ENCODE results near the gene GIGYF2.

Gene GIGYF2

GRCh38 chr2:232697059-232697806, at the start of gene GIGYF2:
TSS of gene GIGYF2 (plus strand) at chr2:232697331. CDS start at chr2:232735198, 37,867 bp downstream.
- Mint-ChIP-seq H3K4me3 (peak within 1 kb of the TSS; percentile 92), H3K27ac (peak within 1 kb of the TSS; percentile 90), H3K9me3 (no peaks in the 10 kb centered on the region), H3K4me1 (peaks cover 30% of the 10 kb centered on the region), H3K36me3 (peaks cover 42% of the 10 kb centered on the region)
- peak; percentile 93 for ATAC-seq
- peak; percentile 87 to 97 for DNase-seq (ENCODE audit: low spot score in 2 of 2)

DNA sequence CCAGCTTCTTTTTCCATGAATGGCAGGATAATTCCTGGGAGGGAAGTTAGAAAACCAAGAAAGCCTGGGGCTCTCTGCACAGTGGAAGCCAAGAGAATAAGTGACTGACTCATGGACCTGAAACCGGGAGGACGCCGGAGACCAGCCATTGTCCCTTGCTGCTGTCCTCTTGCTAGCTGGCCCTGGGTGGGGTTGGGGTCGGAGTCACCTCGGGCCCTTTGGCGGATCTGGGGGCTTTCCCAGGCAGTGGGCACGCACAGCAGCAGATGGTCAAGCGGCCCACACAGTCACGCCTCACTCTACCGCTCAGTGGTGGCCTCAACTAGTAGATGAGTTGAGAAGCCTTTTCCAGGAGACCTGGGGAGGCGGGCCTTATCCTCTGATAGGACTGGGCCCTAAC, 48.1 kb upstream of the GIGYF2 start:
- no peaks in the 10 kb centered on the region for H3K4me1 Mint-ChIP-seq
- no peak overlapping the region for H3K4me3 Mint-ChIP-seq
- no peak for DNase-seq (ENCODE audit: low spot score in 2 of 2)
- no peak for ATAC-seq
- no peak overlapping the region for H3K27ac Mint-ChIP-seq
- no peaks in the 10 kb centered on the region for H3K36me3 Mint-ChIP-seq
- no peaks in the 10 kb centered on the region for H3K9me3 Mint-ChIP-seq

DNA sequence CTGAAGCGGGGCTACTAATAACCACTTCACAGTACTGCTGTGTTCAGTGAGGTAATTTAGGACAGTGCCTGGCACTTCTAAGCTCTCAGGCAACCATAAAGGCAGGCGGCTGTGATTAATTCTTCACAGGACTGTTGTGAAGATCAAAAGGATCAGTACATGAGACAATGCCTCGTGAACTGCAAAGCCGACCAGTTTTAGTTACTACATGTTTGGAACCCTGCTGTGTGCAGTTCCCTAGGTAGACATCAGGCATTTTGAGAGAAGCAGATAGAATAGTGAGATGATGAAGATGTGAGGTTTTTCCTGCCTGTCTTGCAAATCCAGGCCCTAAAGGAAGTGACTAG, 44.7 kb upstream of the GIGYF2 start:
- no peak for DNase-seq (ENCODE audit: low spot score in 2 of 2)
- Mint-ChIP-seq H3K4me3 (no peak overlapping the region), H3K36me3 (no peaks in the 10 kb centered on the region), H3K4me1 (no peaks in the 10 kb centered on the region), H3K9me3 (no peaks in the 10 kb centered on the region), H3K27ac (no peak overlapping the region)
- ATAC-seq = no peak

- Mint-ChIP-seq H3K9me3 (no peaks in the 10 kb centered on the region), H3K4me3 (no peak overlapping the region), H3K4me1 (no peaks in the 10 kb centered on the region), H3K27ac (no peak overlapping the region), H3K36me3 (no peaks in the 10 kb centered on the region)
- DNase-seq (ENCODE audit: low spot score in 2 of 2) (no peak), ATAC-seq (no peak)
These were observed 43.7 kb upstream of the GIGYF2 start for GRCh38 chr2:232653441-232653840.

DNA sequence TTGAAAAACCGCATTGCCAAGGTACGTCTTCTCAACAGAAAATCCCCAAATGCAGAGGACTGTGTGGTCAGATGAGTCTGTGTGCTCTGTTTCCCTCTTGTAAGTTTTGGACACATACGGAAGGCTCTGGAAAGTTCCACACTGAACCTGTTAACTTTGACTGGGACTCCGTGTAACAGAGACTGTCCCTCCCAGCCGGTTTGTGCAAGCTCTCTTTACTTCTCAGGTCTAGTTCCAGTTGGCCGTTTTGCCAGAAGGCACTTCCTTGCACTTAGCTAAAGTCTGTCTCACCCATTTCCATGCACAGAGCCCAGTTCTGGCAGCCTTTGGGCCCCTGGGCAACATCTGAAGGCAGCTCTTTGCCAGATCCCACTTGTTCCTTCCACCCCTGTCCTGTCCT, 41.7 kb upstream of the GIGYF2 start:
- H3K4me1 Mint-ChIP-seq = no peaks in the 10 kb centered on the region
- no peak for ATAC-seq
- H3K9me3 Mint-ChIP-seq = no peaks in the 10 kb centered on the region
- no peak overlapping the region for H3K27ac Mint-ChIP-seq
- no peak overlapping the region for H3K4me3 Mint-ChIP-seq
- no peak for DNase-seq (ENCODE audit: low spot score in 2 of 2)
- no peaks in the 10 kb centered on the region for H3K36me3 Mint-ChIP-seq

GRCh38 chr2:232658217-232658785, 38.8 kb upstream of the GIGYF2 start:
- Mint-ChIP-seq H3K9me3 (no peaks in the 10 kb centered on the region), H3K36me3 (no peaks in the 10 kb centered on the region), H3K4me3 (no peak overlapping the region), H3K4me1 (no peaks in the 10 kb centered on the region), H3K27ac (no peak overlapping the region)
- no peak for DNase-seq (ENCODE audit: low spot score in 2 of 2)
- ATAC-seq = no peak

DNA sequence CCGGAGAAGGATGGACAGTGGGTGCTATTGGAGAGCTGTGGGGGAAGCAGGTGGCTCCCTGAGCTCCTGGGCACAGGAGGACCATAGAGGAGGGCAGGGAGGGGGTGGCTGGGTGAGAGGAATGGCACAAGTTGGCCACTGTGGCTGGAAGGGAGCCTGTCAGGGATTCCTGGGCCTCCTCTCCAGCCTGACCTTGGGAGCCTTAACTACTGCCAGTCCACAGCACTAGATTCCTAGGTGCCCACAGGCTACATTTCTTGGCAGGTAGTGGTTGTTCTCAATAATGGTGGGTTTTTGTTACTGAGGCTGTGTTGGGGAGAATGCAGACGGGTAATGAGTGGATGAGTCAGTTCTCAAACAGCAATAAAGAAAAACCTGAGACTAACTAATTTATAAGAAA, 37.8 kb upstream of the GIGYF2 start:
- Mint-ChIP-seq H3K4me1 (no peaks in the 10 kb centered on the region), H3K4me3 (no peak overlapping the region), H3K36me3 (no peaks in the 10 kb centered on the region), H3K27ac (no peak overlapping the region), H3K9me3 (no peaks in the 10 kb centered on the region)
- ATAC-seq (no peak), DNase-seq (ENCODE audit: low spot score in 2 of 2) (no peak)

GRCh38 chr2:232662486-232663260, 34.5 kb upstream of the GIGYF2 start:
- DNase-seq (ENCODE audit: low spot score in 2 of 2) = no peak
- Mint-ChIP-seq H3K27ac (no peak overlapping the region), H3K4me1 (no peaks in the 10 kb centered on the region), H3K36me3 (no peaks in the 10 kb centered on the region), H3K4me3 (no peak overlapping the region), H3K9me3 (no peaks in the 10 kb centered on the region)
- no peak for ATAC-seq

DNA sequence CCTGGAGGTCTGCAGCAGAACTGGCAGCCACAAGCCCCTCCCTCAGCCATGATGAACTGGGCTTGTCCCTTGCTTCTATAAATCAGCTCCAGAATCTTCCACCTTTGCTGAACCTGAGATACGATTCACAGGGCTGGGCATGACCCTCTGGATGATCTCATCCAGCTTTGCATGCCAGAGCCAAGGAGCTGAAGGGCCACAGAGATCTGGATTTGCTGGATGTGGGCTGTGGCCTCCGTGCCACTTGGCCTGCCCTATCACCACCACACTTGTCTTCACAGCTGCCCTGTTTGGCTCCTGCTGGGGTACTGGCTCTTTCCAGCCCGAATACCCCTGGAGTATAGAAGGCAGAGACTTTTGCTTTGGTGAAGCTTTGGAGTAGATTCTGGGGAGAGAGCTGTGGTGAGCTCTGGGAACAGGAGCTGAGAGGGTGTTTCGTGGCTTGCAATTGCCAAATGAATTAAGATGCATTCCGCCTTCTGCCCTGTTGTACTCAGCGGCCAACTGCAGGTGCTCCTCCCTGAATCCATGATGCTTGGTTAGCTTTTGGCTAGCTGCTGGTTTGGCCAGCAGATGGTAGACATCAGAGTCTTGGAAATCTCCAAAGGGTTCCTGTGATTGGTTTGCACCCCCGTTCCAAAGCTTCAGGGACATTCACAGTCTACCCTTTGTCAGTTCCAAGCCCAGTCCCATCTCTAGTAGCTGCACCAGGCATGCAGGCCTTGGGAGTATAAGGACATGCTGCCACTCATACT, 30.9 kb upstream of the GIGYF2 start:
- no peak for ATAC-seq
- H3K4me3 Mint-ChIP-seq = no peak overlapping the region
- H3K9me3 Mint-ChIP-seq = no peaks in the 10 kb centered on the region
- H3K27ac Mint-ChIP-seq = no peak overlapping the region
- no peaks in the 10 kb centered on the region for H3K36me3 Mint-ChIP-seq
- H3K4me1 Mint-ChIP-seq = no peaks in the 10 kb centered on the region
- DNase-seq (ENCODE audit: low spot score in 2 of 2) = no peak

DNA sequence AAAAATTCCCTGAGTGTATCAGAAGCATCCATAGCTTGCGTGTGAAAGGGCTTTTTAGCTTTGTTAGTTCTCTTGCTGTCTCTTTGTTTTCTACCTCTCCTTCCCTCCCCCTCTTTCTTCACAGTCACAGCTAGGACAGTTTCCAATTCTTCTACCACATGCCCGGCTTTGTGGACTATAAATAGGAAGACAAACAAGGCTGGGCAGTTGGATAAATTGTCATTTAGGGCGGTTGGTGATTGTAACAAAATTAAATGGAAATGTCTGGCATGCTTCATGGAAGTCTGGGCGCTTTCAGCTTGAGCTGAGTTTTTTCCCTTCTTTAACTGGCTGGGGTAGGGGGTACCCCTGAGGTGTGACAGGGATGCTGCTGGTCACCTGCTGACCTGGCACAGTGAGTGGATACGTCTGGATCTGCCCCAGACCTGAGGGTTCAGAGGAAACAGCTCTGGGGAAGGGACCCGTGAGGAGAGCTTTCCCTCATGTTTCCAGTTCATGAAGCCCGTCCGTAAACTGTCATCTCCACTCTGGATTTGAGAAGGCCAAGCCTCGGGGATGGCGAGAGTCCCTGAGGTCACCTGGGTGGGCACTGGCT, 29.0 kb upstream of the GIGYF2 start:
- Mint-ChIP-seq H3K36me3 (no peaks in the 10 kb centered on the region), H3K4me3 (no peak overlapping the region), H3K9me3 (no peaks in the 10 kb centered on the region), H3K4me1 (no peaks in the 10 kb centered on the region), H3K27ac (no peak overlapping the region)
- no peak for ATAC-seq
- no peak for DNase-seq (ENCODE audit: low spot score in 2 of 2)

DNA sequence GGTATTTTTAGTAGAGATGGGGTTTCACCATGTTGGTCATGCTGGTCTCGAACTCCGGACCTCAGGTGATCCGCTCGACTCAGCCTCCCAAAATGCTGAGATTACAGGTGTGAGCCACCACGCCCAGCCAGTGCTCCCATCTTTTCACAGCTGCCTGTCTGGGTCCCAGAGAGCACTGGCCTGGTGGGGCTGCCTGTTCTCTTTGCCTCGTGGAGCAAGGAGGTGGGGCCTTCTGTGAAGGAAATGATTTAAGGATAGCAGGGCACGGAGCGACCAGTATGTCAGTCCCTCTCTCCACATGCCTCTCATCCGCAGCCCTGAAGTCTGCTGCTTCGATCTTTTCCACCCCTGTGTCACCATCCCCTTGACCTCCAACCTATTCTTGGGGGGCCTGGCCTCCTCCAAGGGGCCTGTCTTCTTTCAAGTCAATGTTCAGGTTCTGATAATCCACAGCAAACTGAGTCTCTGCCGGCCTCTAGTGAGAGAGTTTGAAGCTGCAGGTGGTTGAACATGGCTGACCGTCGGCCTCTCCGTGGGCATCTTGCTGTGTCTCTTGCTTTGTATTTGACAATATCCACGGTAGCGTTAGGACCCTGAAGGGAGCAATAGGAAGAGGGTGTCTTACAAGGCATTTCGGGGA, 28.2 kb upstream of the GIGYF2 start:
- DNase-seq (ENCODE audit: low spot score in 2 of 2) = no peak
- Mint-ChIP-seq H3K27ac (no peak overlapping the region), H3K4me3 (no peak overlapping the region), H3K36me3 (no peaks in the 10 kb centered on the region), H3K9me3 (no peaks in the 10 kb centered on the region), H3K4me1 (no peaks in the 10 kb centered on the region)
- no peak for ATAC-seq

DNA sequence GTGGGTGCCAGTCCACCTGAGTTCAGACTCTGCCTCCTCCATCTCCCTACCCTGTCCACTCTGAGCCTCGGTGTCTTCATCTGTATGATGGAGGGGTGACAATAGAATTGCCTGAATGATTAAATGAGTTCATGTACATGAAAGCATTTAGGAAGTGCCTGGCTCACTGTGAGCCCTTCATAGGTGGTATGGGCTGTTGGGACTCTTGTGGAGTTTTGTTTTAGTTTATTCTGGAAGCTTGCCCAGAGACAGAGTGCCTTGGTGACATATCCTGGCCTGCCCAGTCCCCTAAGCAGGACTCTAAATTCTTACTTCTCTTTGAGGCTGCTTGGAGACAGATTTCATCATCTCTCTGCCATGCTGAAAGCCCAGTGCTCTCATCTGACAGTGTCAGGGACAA, 24.5 kb upstream of the GIGYF2 start:
- DNase-seq (ENCODE audit: low spot score in 2 of 2) = no peak
- no peaks in the 10 kb centered on the region for H3K36me3 Mint-ChIP-seq
- H3K27ac Mint-ChIP-seq = no peak overlapping the region
- H3K9me3 Mint-ChIP-seq = no peaks in the 10 kb centered on the region
- no peak for ATAC-seq
- no peak overlapping the region for H3K4me3 Mint-ChIP-seq
- H3K4me1 Mint-ChIP-seq = peaks cover 6% of the 10 kb centered on the region

- no peaks in the 10 kb centered on the region for H3K9me3 Mint-ChIP-seq
- ATAC-seq (no peak), DNase-seq (ENCODE audit: low spot score in 2 of 2) (no peak)
- no peaks in the 10 kb centered on the region for H3K36me3 Mint-ChIP-seq
- H3K27ac Mint-ChIP-seq = no peak overlapping the region
- peaks cover 6% of the 10 kb centered on the region for H3K4me1 Mint-ChIP-seq
- H3K4me3 Mint-ChIP-seq = no peak overlapping the region
These were observed 22.6 kb upstream of the GIGYF2 start for GRCh38 chr2:232674491-232674890.

DNA sequence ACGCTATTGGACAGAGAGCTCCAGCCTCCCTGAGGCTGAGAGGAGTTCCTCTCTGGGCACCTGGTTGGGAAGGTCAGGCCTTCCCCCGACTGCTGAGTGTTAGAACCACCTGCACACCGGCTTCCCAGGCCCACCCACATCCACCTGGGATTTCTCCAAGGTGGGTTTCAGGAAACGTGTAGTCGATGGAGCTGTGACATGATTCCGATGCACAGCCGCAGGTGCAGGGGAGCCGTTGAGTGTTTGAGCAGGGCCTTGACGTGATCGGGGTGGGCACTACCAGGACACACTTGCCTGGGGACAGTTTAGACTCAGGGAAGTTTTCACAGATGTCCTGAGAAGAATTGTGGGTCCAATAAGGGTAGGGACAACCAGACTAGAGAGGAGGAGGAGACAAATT, 21.8 kb upstream of the GIGYF2 start:
- no peak overlapping the region for H3K4me3 Mint-ChIP-seq
- no peak for ATAC-seq
- H3K27ac Mint-ChIP-seq = no peak overlapping the region
- no peak for DNase-seq (ENCODE audit: low spot score in 2 of 2)
- peaks cover 6% of the 10 kb centered on the region for H3K4me1 Mint-ChIP-seq
- H3K36me3 Mint-ChIP-seq = no peaks in the 10 kb centered on the region
- no peaks in the 10 kb centered on the region for H3K9me3 Mint-ChIP-seq

DNA sequence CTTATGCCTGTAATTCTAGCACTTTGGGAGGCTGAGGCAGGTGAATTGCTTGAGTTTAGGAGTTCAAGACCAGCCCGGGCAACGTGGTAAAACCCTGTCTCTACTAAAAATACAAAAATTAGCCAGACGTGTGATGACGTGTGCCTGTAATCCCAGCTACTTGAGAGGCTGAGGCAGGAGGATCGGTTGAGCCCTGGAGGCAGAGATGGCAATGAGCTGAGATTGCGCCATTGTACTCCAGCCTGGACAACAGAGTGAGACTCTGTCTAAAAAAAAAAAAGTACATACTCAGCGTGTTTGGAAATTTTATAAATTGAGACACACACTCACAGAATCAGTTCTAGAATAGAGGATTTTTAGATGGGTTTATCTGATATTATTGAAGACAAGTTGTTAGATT, 17.1 kb upstream of the GIGYF2 start:
- Mint-ChIP-seq H3K9me3 (no peaks in the 10 kb centered on the region), H3K36me3 (no peaks in the 10 kb centered on the region), H3K4me1 (peaks cover 6% of the 10 kb centered on the region), H3K4me3 (no peak overlapping the region), H3K27ac (no peak overlapping the region)
- ATAC-seq (no peak), DNase-seq (ENCODE audit: low spot score in 2 of 2) (no peak)
